BLaER1 treated with 17β-estradiol and CSF1 and Interleukin-3, amounts not matched to agents 10 nM and 100 nM (cell line): ENCODE measurements around the gene C1orf74.

Source experiments
- H3K27ac ChIP-seq, 11 experiments: shearing (Covaris generic); formaldehyde crosslinking; 2 replicates each; pipeline ENCODE4 v1.8.1; 2022
- H3K27me3 ChIP-seq, 11 experiments: shearing (Covaris generic); formaldehyde crosslinking; 2 replicates each; pipeline ENCODE4 v1.8.1; 2022
- H3K36me3 ChIP-seq, 11 experiments: shearing (Covaris generic); formaldehyde crosslinking; 2 replicates each; pipeline ENCODE4 v1.8.1; 2022
- H3K4me1 ChIP-seq, 10 experiments: shearing (Covaris generic); formaldehyde crosslinking; 2 replicates each; pipeline ENCODE4 v1.8.1; 2022
- H3K4me2 ChIP-seq, 11 experiments: shearing (Covaris generic); formaldehyde crosslinking; 2 replicates each; pipeline ENCODE4 v1.8.1; 2022
- H3K4me3 ChIP-seq, 10 experiments: shearing (Covaris generic); formaldehyde crosslinking; 2 replicates each; pipeline ENCODE4 v1.8.1; 2022
- H3K9ac ChIP-seq, 11 experiments: shearing (Covaris generic); formaldehyde crosslinking; 2 replicates each; pipeline ENCODE4 v1.8.1; 2022
- H3K9me3 ChIP-seq, 11 experiments: shearing (Covaris generic); formaldehyde crosslinking; replicated peaks in 1 of 11; 2 replicates each; pipeline ENCODE4 v1.8.1; 2022
- H4K20me1 ChIP-seq, 11 experiments: shearing (Covaris generic); formaldehyde crosslinking; 2 replicates each; pipeline ENCODE4 v1.8.1; 2022
- Cebpa-rat ChIP-seq, 11 experiments: shearing (Covaris generic); IDR thresholded peaks; 2 replicates each; pipeline ENCODE4 v1.8.1; 2022

C1orf74 gene

GRCh38 chr1:209780268-209780667 lies 4.1 kb downstream of the C1orf74 start:
- Histone ChIP-seq H4K20me1 (peaks cover 0 to 4% (median 0%) of the 10 kb centered on the region in 11 experiments; a peak in 2 of 22 replicates), H3K4me3 (no peak overlapping the region), H3K27me3 (no peaks in the 10 kb centered on the region), H3K9ac (peak overlapping the region in 1 of 11 experiments; percentile 6; a peak in 1 of 22 replicates), H3K9me3 (peaks cover 0 to 5% (median 0%) of the 10 kb centered on the region in 11 experiments; a peak in 3 of 22 replicates), H3K36me3 (peaks cover 7 to 82% (median 78%) of the 10 kb centered on the region in 11 experiments; a peak in 20 of 22 replicates), H3K4me1 (peaks cover 20 to 35% (median 27%) of the 10 kb centered on the region in 10 experiments), H3K4me2 (no peak overlapping the region), H3K27ac (no peak overlapping the region)
- no peak for TF ChIP-seq Cebpa-rat (IDR thresholded peaks at IDR 0.05)

DNA sequence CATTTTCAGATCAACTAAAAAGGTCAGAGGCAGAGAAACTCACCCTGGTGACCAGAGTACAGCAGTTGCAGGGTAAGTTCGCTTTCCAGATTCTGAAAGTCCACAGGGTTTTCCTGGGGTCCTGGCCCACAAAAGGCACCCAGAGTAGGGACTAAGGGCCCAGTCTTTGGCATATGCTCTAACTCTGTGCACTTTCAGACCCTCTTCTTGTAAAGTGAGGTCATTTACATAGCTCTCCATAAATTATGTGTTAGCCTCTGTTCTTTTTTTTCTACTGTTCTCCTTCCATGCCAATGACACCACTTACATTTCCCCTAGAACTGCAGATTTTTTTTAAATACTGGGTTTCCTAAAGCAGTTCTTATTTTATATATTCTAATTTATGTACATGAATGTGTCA lies 6.3 kb downstream of the C1orf74 start:
- H3K4me3 ChIP-seq = no peak overlapping the region
- peaks cover 7 to 96% (median 84%) of the 10 kb centered on the region in 11 experiments; a peak in 20 of 22 replicates for H3K36me3 ChIP-seq
- H3K4me2 ChIP-seq = no peak overlapping the region
- H3K27ac ChIP-seq = no peak overlapping the region
- H4K20me1 ChIP-seq = peaks cover 0 to 10% (median 0%) of the 10 kb centered on the region in 11 experiments; a peak in 2 of 22 replicates
- no peaks in the 10 kb centered on the region for H3K27me3 ChIP-seq
- TF ChIP-seq Cebpa-rat (IDR thresholded peaks at IDR 0.05) = no peak
- peaks cover 23 to 40% (median 33%) of the 10 kb centered on the region in 10 experiments for H3K4me1 ChIP-seq
- no peak overlapping the region for H3K9ac ChIP-seq
- no peaks in the 10 kb centered on the region for H3K9me3 ChIP-seq

- Histone ChIP-seq H3K36me3 (peaks cover 7 to 96% (median 85%) of the 10 kb centered on the region in 11 experiments; a peak in 20 of 22 replicates), H3K4me1 (peaks cover 22 to 40% (median 34%) of the 10 kb centered on the region in 10 experiments), H3K9ac (no peak overlapping the region), H3K9me3 (no peaks in the 10 kb centered on the region), H3K4me2 (no peak overlapping the region), H3K27me3 (no peaks in the 10 kb centered on the region), H3K27ac (no peak overlapping the region), H3K4me3 (no peak overlapping the region), H4K20me1 (peaks cover 0 to 12% (median 0%) of the 10 kb centered on the region in 11 experiments; a peak in 2 of 22 replicates)
- no peak for TF ChIP-seq Cebpa-rat (IDR thresholded peaks at IDR 0.05)
These were observed 6.8 kb downstream of the C1orf74 start for GRCh38 chr1:209777587-209777986.

- Histone ChIP-seq H3K4me3 (no peak overlapping the region; a peak in 1 of 20 replicates), H3K36me3 (peaks cover 7 to 85% (median 68%) of the 10 kb centered on the region in 11 experiments; a peak in 19 of 22 replicates), H3K9ac (peak overlapping the region in 3 of 11 experiments; percentile 7 to 11 (median 8); a peak in 3 of 22 replicates), H3K27me3 (no peaks in the 10 kb centered on the region), H3K4me1 (peaks cover 22 to 58% (median 48%) of the 10 kb centered on the region in 10 experiments), H3K4me2 (peak overlapping the region; percentile 40 to 99 (median 69)), H4K20me1 (peaks cover 0 to 32% (median 0%) of the 10 kb centered on the region in 11 experiments; a peak in 7 of 22 replicates), H3K27ac (peak overlapping the region in 10 of 11 experiments; percentile 10 to 59 (median 34); a peak in 10 of 22 replicates), H3K9me3 (no peaks in the 10 kb centered on the region)
- no peak for TF ChIP-seq Cebpa-rat (IDR thresholded peaks at IDR 0.05)
These were observed 8.7 kb downstream of the C1orf74 start for GRCh38 chr1:209775678-209776077.

DNA sequence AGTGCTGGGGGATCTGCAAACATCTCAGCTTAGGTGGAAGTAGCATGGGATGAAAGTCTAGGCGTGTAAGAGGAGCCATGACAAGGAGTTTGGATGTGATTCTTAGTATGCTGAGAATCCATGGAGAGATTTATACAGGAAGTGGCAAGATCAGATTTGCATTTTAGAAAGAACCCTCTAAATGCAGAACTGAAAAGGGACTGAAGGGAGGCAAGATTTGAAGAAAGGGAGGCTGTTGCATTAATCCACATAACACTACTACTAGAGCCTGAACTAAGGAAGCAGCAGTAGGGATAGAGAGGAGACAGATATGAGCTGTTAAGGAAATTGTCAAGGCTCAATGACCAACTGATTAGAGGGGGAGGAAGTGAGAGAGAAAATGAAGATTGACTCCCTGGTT lies 9.8 kb downstream of the C1orf74 start:
- H3K4me2 ChIP-seq = peak overlapping the region; percentile 40 to 99 (median 69)
- H3K27me3 ChIP-seq = no peaks in the 10 kb centered on the region
- H3K27ac ChIP-seq = peak overlapping the region in 10 of 11 experiments; percentile 10 to 59 (median 38); a peak in 14 of 22 replicates
- H3K9me3 ChIP-seq = no peaks in the 10 kb centered on the region
- H3K4me3 ChIP-seq = peak overlapping the region in 1 of 10 experiments; percentile 21; a peak in 1 of 20 replicates
- TF ChIP-seq Cebpa-rat (IDR thresholded peaks at IDR 0.05) = no peak
- peaks cover 33 to 69% (median 59%) of the 10 kb centered on the region in 10 experiments for H3K4me1 ChIP-seq
- H3K9ac ChIP-seq = peak overlapping the region in 2 of 11 experiments; percentile 6 to 7; a peak in 1 of 22 replicates
- H3K36me3 ChIP-seq = peaks cover 3 to 74% (median 57%) of the 10 kb centered on the region in 11 experiments; a peak in 19 of 22 replicates
- peaks cover 0 to 36% (median 0%) of the 10 kb centered on the region in 11 experiments; a peak in 7 of 22 replicates for H4K20me1 ChIP-seq

GRCh38 chr1:209772126-209772525 lies 12.2 kb downstream of the C1orf74 start:
- Histone ChIP-seq H3K9ac (no peak overlapping the region), H3K27ac (no peak overlapping the region; a peak in 1 of 22 replicates), H3K4me2 (peak overlapping the region in 5 of 11 experiments; percentile 94 to 99 (median 97); a peak in 8 of 22 replicates), H3K4me1 (peaks cover 58 to 93% (median 82%) of the 10 kb centered on the region in 10 experiments), H4K20me1 (peaks cover 0 to 36% (median 0%) of the 10 kb centered on the region in 11 experiments; a peak in 7 of 22 replicates), H3K36me3 (peaks cover under 1 to 57% (median 35%) of the 10 kb centered on the region in 11 experiments; a peak in 15 of 22 replicates), H3K9me3 (no peaks in the 10 kb centered on the region), H3K4me3 (no peak overlapping the region), H3K27me3 (no peaks in the 10 kb centered on the region)
- no peak for TF ChIP-seq Cebpa-rat (IDR thresholded peaks at IDR 0.05)

- Histone ChIP-seq H3K4me2 (peak overlapping the region; percentile 80 to 99 (median 95); a peak in 20 of 22 replicates), H3K27ac (no peak overlapping the region), H3K36me3 (peaks cover 0 to 57% (median 31%) of the 10 kb centered on the region in 11 experiments; a peak in 15 of 22 replicates), H3K4me3 (peak overlapping the region in 8 of 10 experiments; percentile 41 to 78 (median 64); a peak in 15 of 20 replicates), H3K27me3 (no peaks in the 10 kb centered on the region), H4K20me1 (peaks cover 0 to 36% (median 0%) of the 10 kb centered on the region in 11 experiments; a peak in 7 of 22 replicates), H3K4me1 (peaks cover 65 to 99% (median 91%) of the 10 kb centered on the region in 10 experiments), H3K9me3 (no peaks in the 10 kb centered on the region), H3K9ac (no peak overlapping the region; a peak in 1 of 22 replicates)
- TF ChIP-seq Cebpa-rat (IDR thresholded peaks at IDR 0.05) = no peak
These were observed 13.5 kb downstream of the C1orf74 start for GRCh38 chr1:209770636-209771415.

- Histone ChIP-seq H3K4me3 (peak overlapping the region in 9 of 10 experiments; percentile 41 to 78 (median 60); a peak in 18 of 20 replicates), H3K4me2 (peak overlapping the region; percentile 80 to 99 (median 95))
- no peak for TF ChIP-seq Cebpa-rat (IDR thresholded peaks at IDR 0.05)
These were observed 14.4 kb downstream of the C1orf74 start for GRCh38 chr1:209769971-209770370.

More at GRCh38 chr1:209769971-209770370, 14.4 kb downstream of the C1orf74 start:
- H4K20me1 ChIP-seq = peaks cover 0 to 29% (median 0%) of the 10 kb centered on the region in 11 experiments; a peak in 7 of 22 replicates
- peak overlapping the region; percentile 63 to 96 (median 85); a peak in 21 of 22 replicates for H3K27ac ChIP-seq
- H3K27me3 ChIP-seq = no peaks in the 10 kb centered on the region
- H3K4me1 ChIP-seq = peaks cover 57 to 98% (median 90%) of the 10 kb centered on the region in 10 experiments
- H3K9ac ChIP-seq = peak overlapping the region; percentile 68 to 87 (median 76)
- peaks cover 0 to 56% (median 30%) of the 10 kb centered on the region in 11 experiments; a peak in 12 of 22 replicates for H3K36me3 ChIP-seq
- no peaks in the 10 kb centered on the region for H3K9me3 ChIP-seq
